GM19035 (cell line): Measurements from ENCODE around the gene KRTAP10-2.
"Not testable (repeated sequence)": the region's sequence is repeated elsewhere in the genome, so short reads cannot be mapped to it uniquely, and the experiment has no call there.

Experiments used
- ATAC-seq: cut with Tn5 transposase; IDR thresholded peaks from one replicate; pipeline ENCODE4 v1.9.1; 2021; ENCODE audit not compliant: unreplicated experiment

KRTAP10-2 gene

GRCh38 chr21:44568261-44568660, 17.0 kb upstream of the KRTAP10-2 start:
- no peak for ATAC-seq

GRCh38 chr21:44567481-44568171, 16.3 kb upstream of the KRTAP10-2 start:
- no peak for ATAC-seq

- no peak for ATAC-seq
Measured at GRCh38 chr21:44566403-44566802, 15.1 kb upstream of the KRTAP10-2 start.

- no peak for ATAC-seq
Measured at GRCh38 chr21:44564886-44565598, 13.7 kb upstream of the KRTAP10-2 start.

- no peak for ATAC-seq
Measured at GRCh38 chr21:44564099-44564498, 12.8 kb upstream of the KRTAP10-2 start.

- no peak for ATAC-seq
Measured at GRCh38 chr21:44558695-44559094, 7.4 kb upstream of the KRTAP10-2 start, which contains the start of gene KRTAP10-3. TSS of gene KRTAP10-3 (minus strand) at chr21:44558795. CDS start at chr21:44558715, 80 bp downstream.

GRCh38 chr21:44558329-44558675, 7.0 kb upstream of the KRTAP10-2 start:
- not testable (repeated sequence) for ATAC-seq

GRCh38 chr21:44557491-44558328, 6.4 kb upstream of the KRTAP10-2 start:
- no peak for ATAC-seq

GRCh38 chr21:44556879-44557278, 5.6 kb upstream of the KRTAP10-2 start:
- ATAC-seq: no peak

- no peak for ATAC-seq
Measured at GRCh38 chr21:44555200-44555875, 4.0 kb upstream of the KRTAP10-2 start.

- no peak for ATAC-seq
Measured at GRCh38 chr21:44552681-44553080, 1.4 kb upstream of the KRTAP10-2 start.

GRCh38 chr21:44552136-44552535, 831 bp upstream of the KRTAP10-2 start:
- ATAC-seq: no peak

GRCh38 chr21:44550807-44551206, 498 bp downstream of the KRTAP10-2 start:
- no peak for ATAC-seq

- not testable (repeated sequence) for ATAC-seq
Measured at GRCh38 chr21:44550285-44550684, 1.0 kb downstream of the KRTAP10-2 start.

- ATAC-seq: no peak
Measured at GRCh38 chr21:44549525-44550211, 1.6 kb downstream of the KRTAP10-2 start.

GRCh38 chr21:44548922-44549321, 2.4 kb downstream of the KRTAP10-2 start:
- ATAC-seq: no peak

- ATAC-seq: no peak
Measured at GRCh38 chr21:44548381-44548780, 2.9 kb downstream of the KRTAP10-2 start.

- no peak for ATAC-seq
Measured at GRCh38 chr21:44547656-44548331, 3.5 kb downstream of the KRTAP10-2 start.

GRCh38 chr21:44544566-44544965, 6.7 kb downstream of the KRTAP10-2 start:
- ATAC-seq: no peak

GRCh38 chr21:44542716-44543115, 8.6 kb downstream of the KRTAP10-2 start:
- ATAC-seq: no peak
